Erythroblast (primary cell): ENCODE measurements around the gene HOOK1.

ENCODE experiments used
- DNase-seq, 2 experiments: peaks; one replicate each; lab custom pipeline; 2025; lab: John Stamatoyannopoulos, UW
- GATA1 ChIP-seq: IDR thresholded peaks from 2 replicates; pipeline ENCODE4 v1.6.1; 2011; ENCODE audit warnings: low read depth, mild to moderate bottlenecking, control low read depth, low read length, moderate library complexity
- POLR2A ChIP-seq: IDR thresholded peaks from 2 replicates; pipeline ENCODE4 v1.6.1; 2011; ENCODE audit warnings: mild to moderate bottlenecking, low read length

HOOK1 gene

GRCh38 chr1:59924653-59925052, 109.9 kb downstream of the HOOK1 start:
- no peak for DNase-seq
- TF ChIP-seq POLR2A (no peak), GATA1 (no peak)
